Right atrium auricular region (tissue), 2 donors: ENCODE data around the gene SYT8. TPM values are rescaled to one million over a fixed set of nuclear protein-coding genes. Genes with fewer than 3 reads are reported as not detected.
"Not testable (repeated sequence)": the region's sequence is repeated elsewhere in the genome, so short reads cannot be mapped to it uniquely, and the experiment has no call there.

Experiments
- DNase-seq: peaks from one replicate; pipeline ENCODE4 v3.0.0-alpha.2; 2019; ENCODE audit warnings: low spot score
- H3K27ac ChIP-seq, 2 donors: fragments of 200-600 bp; sonication (generic); 1 replicate in 1 of 2; 2 replicates in 1 of 2; pipeline ENCODE4 v1.5.1; 2016 to 2019
- H3K27me3 ChIP-seq, 2 donors: fragments of 200-600 bp; sonication (generic); one replicate each; pipeline versions ENCODE4 v1.5.1 to v1.6.0; 2017 to 2019
- H3K36me3 ChIP-seq: fragments of 200-600 bp; sonication (generic); one replicate; pipeline ENCODE4 v1.5.1; 2016
- H3K4me1 ChIP-seq, 2 donors: fragments of 200-600 bp; sonication (generic); one replicate each; pipeline versions ENCODE4 v1.5.1 to v1.6.0; 2017 to 2019
- H3K4me3 ChIP-seq, 2 donors: fragments of 200-600 bp; sonication (generic); 1 replicate in 1 of 2; 2 replicates in 1 of 2; pipeline ENCODE4 v1.5.1; 2017 to 2019; ENCODE audit warnings: mild to moderate bottlenecking in 1 of 2, moderate library complexity in 1 of 2
- H3K9me3 ChIP-seq, 2 donors: fragments of 200-600 bp; sonication (generic); one replicate each; pipeline ENCODE4 v1.5.1; 2019
- total RNA-seq, 2 donors: library from RNA; depleted of rRNA; stranded (reverse); fragments of >200 nt; gene quantifications; one replicate each; pipeline ENCODE4 v1.1.0, GENCODE V29; 2016
- TF ChIP-seq, protein P1 (sequence below), 2 donors: fragments of 200-600 bp; sonication (generic); IDR thresholded peaks; one replicate each; pipeline ENCODE4 v1.5.1; 2019; ENCODE audit warnings: antibody characterized with exemption in 2 of 2

The SYT8 gene
- total RNA-seq, 2 donors from 2014 or later, result not detected

DNA sequence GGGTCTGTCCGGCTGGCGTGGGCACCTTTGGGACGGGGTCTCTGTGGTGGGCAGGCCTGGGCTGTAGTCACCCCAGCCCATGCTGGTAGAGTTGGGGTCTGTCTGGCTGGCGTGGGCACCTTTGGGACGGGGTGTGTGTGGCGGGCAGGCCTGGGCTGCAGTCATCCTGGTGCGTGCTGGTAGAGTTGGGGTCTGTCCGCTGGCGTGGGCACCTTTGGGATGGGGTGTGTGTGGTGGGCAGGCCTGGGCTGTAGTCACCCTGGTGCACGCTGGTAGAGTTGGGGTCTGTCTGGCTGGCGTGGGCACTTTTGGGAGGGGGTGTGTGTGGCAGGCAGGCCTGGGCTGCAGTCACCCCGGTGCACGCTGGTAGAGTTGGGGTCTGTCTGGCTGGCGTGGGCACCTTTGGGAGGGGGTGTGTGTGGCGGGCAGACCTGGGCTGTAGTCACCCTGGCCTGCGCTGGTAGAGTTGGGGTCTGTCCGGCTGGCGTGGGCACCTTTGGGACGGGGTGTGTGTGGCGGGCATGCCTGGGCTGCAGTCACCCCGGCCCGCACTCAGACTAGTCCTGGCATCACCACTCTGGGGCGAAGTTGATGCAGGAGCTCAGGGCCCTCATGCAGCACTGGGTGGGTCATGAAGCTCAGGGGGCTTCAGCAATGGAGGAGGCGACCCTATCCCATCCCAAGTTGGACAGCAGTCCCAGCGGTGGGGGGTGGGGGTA, 37.6 kb downstream of the SYT8 start:
- TF ChIP-seq, protein P1, sequence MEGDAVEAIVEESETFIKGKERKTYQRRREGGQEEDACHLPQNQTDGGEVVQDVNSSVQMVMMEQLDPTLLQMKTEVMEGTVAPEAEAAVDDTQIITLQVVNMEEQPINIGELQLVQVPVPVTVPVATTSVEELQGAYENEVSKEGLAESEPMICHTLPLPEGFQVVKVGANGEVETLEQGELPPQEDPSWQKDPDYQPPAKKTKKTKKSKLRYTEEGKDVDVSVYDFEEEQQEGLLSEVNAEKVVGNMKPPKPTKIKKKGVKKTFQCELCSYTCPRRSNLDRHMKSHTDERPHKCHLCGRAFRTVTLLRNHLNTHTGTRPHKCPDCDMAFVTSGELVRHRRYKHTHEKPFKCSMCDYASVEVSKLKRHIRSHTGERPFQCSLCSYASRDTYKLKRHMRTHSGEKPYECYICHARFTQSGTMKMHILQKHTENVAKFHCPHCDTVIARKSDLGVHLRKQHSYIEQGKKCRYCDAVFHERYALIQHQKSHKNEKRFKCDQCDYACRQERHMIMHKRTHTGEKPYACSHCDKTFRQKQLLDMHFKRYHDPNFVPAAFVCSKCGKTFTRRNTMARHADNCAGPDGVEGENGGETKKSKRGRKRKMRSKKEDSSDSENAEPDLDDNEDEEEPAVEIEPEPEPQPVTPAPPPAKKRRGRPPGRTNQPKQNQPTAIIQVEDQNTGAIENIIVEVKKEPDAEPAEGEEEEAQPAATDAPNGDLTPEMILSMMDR (IDR thresholded peaks at IDR 0.05), result no peak
- Histone ChIP-seq H3K27ac (peak overlapping the region; percentile 26 to 62), H3K27me3 (no peaks in the 10 kb centered on the region), H3K36me3 (no peaks in the 10 kb centered on the region), H3K4me1 (peaks cover 0 to 48% of the 10 kb centered on the region in 2 donors), H3K4me3 (peak overlapping the region in 1 of 2 donors; percentile 47), H3K9me3 (no peaks in the 10 kb centered on the region)
- no peak for DNase-seq

DNA sequence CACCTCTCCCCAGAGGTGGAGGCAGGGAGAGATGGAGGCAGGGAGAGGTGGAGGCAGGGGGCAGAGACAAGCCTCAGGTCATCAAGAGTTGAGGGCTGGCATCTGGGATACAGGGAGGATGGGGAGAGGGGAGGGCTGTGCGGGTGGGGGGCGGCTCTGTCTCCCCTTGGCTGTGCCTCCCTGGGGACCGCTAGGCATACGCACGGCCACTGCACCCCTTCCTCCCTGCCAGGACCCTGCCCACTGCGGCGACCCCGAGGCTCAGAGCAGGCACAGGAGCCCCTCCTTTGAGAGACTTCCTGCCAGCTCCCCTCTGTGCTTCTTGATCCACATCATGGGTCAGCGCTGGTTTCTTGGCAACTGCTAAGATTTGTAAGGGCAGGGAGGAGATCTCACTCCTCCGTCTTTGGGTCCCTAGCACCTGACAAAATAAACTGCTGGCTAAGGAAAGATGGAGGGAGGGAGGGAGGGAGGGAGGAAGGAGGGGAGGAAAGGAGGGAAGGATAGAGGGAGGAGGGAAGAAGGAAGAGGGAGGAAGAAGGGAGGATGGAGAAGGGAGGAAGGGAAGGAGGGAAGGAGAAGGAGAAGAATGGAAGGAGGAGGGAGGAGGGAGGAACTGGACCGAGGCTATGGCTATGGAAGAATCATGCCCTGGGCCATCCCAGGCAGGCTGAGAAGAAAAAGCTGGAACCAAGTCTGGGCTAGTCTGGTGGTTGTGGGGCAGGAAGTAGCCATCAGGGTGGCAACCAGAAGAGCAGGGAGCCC, 38.4 kb downstream of the SYT8 start:
- Histone ChIP-seq H3K27ac (peak overlapping the region; percentile 48 to 62), H3K4me3 (peak overlapping the region in 1 of 2 donors; percentile 47), H3K36me3 (no peaks in the 10 kb centered on the region), H3K27me3 (no peaks in the 10 kb centered on the region), H3K9me3 (no peaks in the 10 kb centered on the region), H3K4me1 (peaks cover 0 to 48% of the 10 kb centered on the region in 2 donors)
- DNase-seq, result no peak
- TF ChIP-seq, protein P1 (IDR thresholded peaks at IDR 0.05), result no peak

DNA sequence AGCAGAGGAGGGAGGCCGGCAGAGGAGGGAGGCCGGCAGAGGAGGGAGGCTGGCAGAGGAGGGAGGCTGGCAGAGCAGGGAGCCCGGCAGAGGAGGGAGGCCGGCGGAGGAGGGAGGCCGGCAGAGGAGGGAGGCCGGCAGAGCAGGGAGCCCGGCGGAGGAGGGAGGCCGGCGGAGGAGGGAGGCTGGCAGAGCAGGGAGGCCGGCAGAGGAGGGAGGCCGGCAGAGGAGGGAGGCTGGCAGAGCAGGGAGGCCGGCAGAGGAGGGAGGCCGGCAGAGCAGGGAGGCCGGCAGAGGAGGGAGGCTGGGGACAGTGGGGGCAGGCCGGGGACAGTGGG, 39.0 kb downstream of the SYT8 start:
- Histone ChIP-seq H3K4me1 (peaks cover 0 to 49% of the 10 kb centered on the region in 2 donors), H3K27ac (peak overlapping the region; percentile 48 to 62)
- H3K4me3 ChIP-seq, H3K36me3 ChIP-seq, H3K9me3 ChIP-seq, DNase-seq, H3K27me3 ChIP-seq: not testable (repeated sequence)

DNA sequence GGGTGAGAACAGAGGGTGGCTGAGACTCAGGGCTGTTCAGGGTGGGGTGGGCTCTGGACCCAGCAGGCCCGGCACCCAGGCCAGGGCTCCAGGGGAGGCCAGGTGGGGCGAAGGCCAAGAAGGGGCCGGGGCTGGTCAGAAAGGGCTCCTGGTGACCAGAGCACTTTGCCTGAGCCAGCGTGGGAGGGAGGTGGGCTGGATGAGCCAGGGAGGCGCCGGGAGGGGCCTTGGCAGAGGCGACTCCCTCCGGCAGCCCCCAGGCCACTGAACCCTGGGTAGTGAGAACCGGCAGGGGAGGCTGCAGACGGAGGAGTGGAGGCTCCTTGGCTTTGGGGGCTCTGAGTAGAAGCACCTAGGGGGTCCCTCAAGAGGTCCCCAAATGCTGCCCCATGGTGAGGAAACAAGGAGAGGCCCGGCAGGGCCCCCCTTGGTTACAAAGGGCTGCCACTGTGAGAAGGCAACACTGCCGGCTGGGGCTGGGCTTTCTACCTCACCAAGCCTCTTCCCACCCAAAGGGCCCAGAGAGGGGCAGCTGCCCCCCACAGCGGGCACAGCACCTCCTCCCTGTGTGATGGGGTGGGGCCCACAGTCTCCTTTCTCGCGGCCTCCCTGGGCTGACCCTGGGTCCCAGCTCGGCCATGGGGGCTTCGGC, 39.8 kb downstream of the SYT8 start:
- H3K27me3 ChIP-seq, H3K9me3 ChIP-seq, DNase-seq, H3K36me3 ChIP-seq, H3K4me3 ChIP-seq: not testable (repeated sequence)
- Histone ChIP-seq H3K27ac (peak overlapping the region; percentile 73 to 91), H3K4me1 (peaks cover 0 to 52% of the 10 kb centered on the region in 2 donors)

DNA sequence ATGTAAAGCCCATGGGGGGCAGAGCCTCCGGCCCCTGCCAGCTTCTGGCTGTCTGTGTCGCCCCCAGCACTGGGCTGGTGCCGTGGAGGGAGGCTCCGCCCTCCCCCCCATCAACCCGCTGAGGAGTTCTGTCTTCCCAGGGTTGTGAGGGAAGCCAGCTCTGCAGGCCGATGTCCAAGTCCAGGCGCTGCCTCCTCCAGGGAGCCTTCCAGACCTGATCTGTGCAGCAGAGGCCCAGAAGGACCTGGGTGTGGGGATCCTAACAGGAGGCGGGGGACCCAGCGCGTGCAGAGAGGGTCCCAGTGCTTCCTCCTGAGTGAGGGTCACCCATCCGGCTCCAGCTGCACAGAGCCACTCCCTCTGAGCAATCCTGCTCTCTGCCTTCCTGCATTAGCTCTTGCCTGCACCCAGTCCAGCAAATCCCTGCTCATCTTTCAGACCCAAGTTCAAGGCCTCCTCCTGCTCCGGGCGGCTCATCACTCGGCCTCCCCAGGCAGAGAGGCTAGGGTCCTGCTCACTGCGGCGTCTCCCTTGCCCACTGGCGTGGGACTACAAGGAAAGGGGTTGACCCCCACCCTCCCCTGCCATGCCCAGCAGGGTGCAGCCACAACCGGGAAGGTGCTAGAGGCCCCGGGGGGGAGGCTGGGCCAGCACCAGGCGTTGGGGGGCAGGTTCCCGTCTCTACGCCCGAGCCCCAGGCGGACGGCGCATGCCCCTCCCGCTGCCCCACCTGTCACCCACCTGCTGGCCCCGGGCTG, 40.5 kb downstream of the SYT8 start:
- Histone ChIP-seq H3K27me3 (no peaks in the 10 kb centered on the region), H3K4me1 (peaks cover 0 to 59% of the 10 kb centered on the region in 2 donors), H3K4me3 (no peak overlapping the region), H3K9me3 (no peaks in the 10 kb centered on the region), H3K36me3 (no peaks in the 10 kb centered on the region), H3K27ac (peak overlapping the region; percentile 73 to 91)
- no peak for DNase-seq
- TF ChIP-seq, protein P1 (IDR thresholded peaks at IDR 0.05), result no peak

DNA sequence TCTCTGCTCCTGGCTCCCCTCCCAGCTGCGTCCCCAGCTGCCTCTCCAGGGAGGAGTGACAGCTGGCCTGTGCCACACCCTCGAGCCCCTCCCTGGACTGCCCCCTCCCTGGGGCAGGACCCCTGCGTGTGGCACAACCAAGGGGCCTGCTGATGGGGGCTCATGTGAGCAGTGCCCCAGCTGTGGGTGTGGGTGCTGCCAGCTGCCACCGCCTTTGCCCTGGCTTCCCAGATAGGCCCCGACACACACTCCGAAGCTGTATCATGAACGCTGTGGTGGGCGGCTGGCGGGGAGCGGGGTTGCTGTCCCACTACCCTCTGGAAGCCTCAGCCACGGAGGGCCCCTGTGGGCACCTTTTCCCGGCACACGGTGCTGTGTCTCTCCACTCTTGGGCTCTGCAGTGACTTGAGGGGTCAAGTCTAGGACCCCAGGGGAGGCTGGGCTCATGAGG, 41.1 kb downstream of the SYT8 start:
- not testable (repeated sequence) for H3K27me3 ChIP-seq, H3K36me3 ChIP-seq, H3K9me3 ChIP-seq, DNase-seq
- peak overlapping the region; percentile 73 to 91 for H3K27ac ChIP-seq
- H3K4me3 ChIP-seq, result peak overlapping the region in 1 of 2 donors; percentile 11
- peaks cover 0 to 65% of the 10 kb centered on the region in 2 donors for H3K4me1 ChIP-seq
